ENCODE measurements around the gene SEC61A2. TPM values are rescaled to one million over a fixed set of nuclear protein-coding genes. Genes with fewer than 3 reads are reported as not detected.

The SEC61A2 gene
- total RNA-seq, 4 donors from 2014 or later, result 4.1 to 8.5 (median 7.4) TPM

DNA sequence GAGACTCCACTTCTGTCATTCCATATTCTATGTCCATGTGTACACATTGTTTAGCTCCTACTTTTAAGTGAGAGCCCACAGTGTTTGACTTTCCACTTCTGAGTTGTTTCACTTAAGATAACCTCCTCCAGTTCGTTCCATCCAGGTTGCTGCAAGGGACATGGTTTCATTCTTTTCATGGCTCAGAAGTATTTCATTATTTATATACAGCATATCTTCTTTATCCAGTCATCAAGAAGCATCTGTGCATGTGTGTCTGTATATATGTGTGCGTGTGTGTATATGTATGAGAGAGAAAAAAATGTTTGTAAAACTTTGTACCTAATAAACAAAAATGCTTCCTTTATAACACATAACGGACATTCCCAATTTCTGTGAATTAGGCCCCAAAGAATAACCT is 6.2 kb downstream of the SEC61A2 start:
- no peaks in the 10 kb centered on the region for H3K27me3 ChIP-seq
- intact Hi-C loops (cut with DNase I), result no loop called here
- peaks cover 0 to 8% (median 6%) of the 10 kb centered on the region in 4 donors for H3K4me1 ChIP-seq
- 90% methylated on average over 3 of the region's 3 CpGs for WGBS
- TF ChIP-seq EP300 (IDR thresholded peaks at IDR 0.05) (no peak), POLR2AphosphoS5 (IDR thresholded peaks at IDR 0.05) (no peak)
- TF ChIP-seq, protein P1, sequence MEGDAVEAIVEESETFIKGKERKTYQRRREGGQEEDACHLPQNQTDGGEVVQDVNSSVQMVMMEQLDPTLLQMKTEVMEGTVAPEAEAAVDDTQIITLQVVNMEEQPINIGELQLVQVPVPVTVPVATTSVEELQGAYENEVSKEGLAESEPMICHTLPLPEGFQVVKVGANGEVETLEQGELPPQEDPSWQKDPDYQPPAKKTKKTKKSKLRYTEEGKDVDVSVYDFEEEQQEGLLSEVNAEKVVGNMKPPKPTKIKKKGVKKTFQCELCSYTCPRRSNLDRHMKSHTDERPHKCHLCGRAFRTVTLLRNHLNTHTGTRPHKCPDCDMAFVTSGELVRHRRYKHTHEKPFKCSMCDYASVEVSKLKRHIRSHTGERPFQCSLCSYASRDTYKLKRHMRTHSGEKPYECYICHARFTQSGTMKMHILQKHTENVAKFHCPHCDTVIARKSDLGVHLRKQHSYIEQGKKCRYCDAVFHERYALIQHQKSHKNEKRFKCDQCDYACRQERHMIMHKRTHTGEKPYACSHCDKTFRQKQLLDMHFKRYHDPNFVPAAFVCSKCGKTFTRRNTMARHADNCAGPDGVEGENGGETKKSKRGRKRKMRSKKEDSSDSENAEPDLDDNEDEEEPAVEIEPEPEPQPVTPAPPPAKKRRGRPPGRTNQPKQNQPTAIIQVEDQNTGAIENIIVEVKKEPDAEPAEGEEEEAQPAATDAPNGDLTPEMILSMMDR (IDR thresholded peaks at IDR 0.05), result no peak
- H3K9me3 ChIP-seq, result no peaks in the 10 kb centered on the region
- H3K36me3 ChIP-seq, result peaks cover 8 to 74% (median 54%) of the 10 kb centered on the region in 4 donors
- no peak for DNase-seq (ENCODE audit: extremely low spot score)
- no peak overlapping the region for H3K4me3 ChIP-seq
- H3K27ac ChIP-seq (replicated peaks in 1 of 4), result no peak overlapping the region

DNA sequence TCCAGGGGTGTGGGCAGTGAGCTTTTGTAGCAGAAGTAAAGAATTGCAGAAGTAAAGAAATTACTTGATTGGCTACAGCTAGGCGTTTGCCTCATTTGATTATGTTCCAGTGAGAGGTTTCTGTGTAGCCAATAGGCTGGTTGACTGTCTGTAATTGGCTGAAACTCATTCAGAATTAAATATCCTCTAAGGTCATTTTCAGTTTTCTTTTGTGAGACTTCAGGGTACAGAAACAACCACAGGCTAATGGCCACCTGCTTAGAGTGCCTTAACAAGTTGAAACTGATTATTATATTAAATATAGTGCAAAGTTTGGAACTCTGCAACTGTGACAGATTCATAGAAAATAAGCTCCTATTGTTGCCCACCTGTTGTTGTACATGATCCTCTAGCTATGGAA is 10.6 kb downstream of the SEC61A2 start:
- 89% methylated on average over 1 of the region's 1 CpG for WGBS
- TF ChIP-seq POLR2A (IDR thresholded peaks at IDR 0.05; ENCODE audit: low read depth), result no peak
- TF ChIP-seq EP300 (IDR thresholded peaks at IDR 0.05), result no peak
- no peak for TF ChIP-seq POLR2AphosphoS5 (IDR thresholded peaks at IDR 0.05)
- TF ChIP-seq, protein P1 (IDR thresholded peaks at IDR 0.05), result no peak
- Histone ChIP-seq H3K4me1 (no peaks in the 10 kb centered on the region), H3K9me3 (no peaks in the 10 kb centered on the region), H3K36me3 (peaks cover 38 to 96% (median 74%) of the 10 kb centered on the region in 4 donors), H3K4me3 (no peak overlapping the region), H3K27me3 (no peaks in the 10 kb centered on the region), H3K27ac (replicated peaks in 1 of 4) (no peak overlapping the region)
- intact Hi-C loops (cut with DNase I), result no loop called here
- no peak for DNase-seq (ENCODE audit: extremely low spot score)

DNA sequence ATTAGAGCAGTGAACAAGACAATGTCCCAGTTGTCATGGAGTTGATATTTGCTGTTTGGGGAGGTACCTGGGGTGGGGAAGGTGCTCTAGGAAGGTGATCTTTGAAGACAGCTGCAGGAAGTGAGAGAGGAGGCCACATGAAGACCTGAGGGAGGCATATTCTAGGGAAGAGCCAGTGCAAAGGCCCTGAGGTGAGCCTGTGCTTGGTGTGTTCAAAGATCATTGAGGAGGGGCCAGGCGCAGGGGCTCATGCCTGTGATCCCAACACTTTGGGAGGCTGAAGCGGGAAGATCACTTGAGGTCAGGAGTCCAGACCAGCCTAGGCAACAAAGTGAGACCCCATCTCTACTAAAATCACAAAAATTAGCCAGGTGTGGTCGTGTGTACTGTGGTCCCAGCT is 15.1 kb downstream of the SEC61A2 start:
- no peaks in the 10 kb centered on the region for H3K27me3 ChIP-seq
- no peak for DNase-seq (ENCODE audit: extremely low spot score)
- no peaks in the 10 kb centered on the region for H3K9me3 ChIP-seq
- intact Hi-C loops (cut with DNase I), result no loop called here
- no peaks in the 10 kb centered on the region for H3K4me1 ChIP-seq
- WGBS, result 97% methylated on average over 3 of the region's 3 CpGs
- H3K36me3 ChIP-seq, result peaks cover 33 to 91% (median 67%) of the 10 kb centered on the region in 4 donors
- TF ChIP-seq POLR2AphosphoS5 (IDR thresholded peaks at IDR 0.05), result no peak
- no peak for TF ChIP-seq POLR2A (IDR thresholded peaks at IDR 0.05; ENCODE audit: low read depth)
- TF ChIP-seq, protein P1 (IDR thresholded peaks at IDR 0.05), result no peak
- no peak for TF ChIP-seq EP300 (IDR thresholded peaks at IDR 0.05)
- H3K27ac ChIP-seq (replicated peaks in 1 of 4), result no peak overlapping the region
- no peak overlapping the region for H3K4me3 ChIP-seq

DNA sequence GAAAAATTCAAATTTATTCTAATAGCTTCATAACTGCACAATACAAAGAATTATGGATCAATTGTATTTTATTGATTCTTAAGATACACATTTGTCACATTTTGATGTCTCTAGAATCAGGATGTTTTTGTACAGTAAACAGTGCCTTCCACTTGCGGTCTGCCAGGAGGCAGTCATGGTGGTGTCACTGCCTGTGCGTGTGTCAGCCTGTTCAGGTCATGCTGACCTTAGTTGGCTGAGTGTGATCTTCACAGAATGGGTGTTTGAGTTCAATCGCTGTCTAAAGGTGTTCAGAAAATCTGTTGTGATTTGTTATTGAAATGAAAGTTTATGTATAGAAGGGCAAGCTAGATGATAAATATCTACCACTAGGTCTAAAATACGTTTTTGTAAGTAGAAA is 20.7 kb downstream of the SEC61A2 start:
- Histone ChIP-seq H3K27ac (replicated peaks in 1 of 4) (no peak overlapping the region), H3K9me3 (no peaks in the 10 kb centered on the region), H3K4me1 (peaks cover 0 to 5% (median 0%) of the 10 kb centered on the region in 4 donors), H3K36me3 (peaks cover 4 to 73% (median 39%) of the 10 kb centered on the region in 4 donors), H3K4me3 (no peak overlapping the region), H3K27me3 (no peaks in the 10 kb centered on the region)
- TF ChIP-seq POLR2A (IDR thresholded peaks at IDR 0.05; ENCODE audit: low read depth) (no peak), POLR2AphosphoS5 (IDR thresholded peaks at IDR 0.05) (no peak), EP300 (IDR thresholded peaks at IDR 0.05) (no peak)
- TF ChIP-seq, protein P1 (IDR thresholded peaks at IDR 0.05), result no peak
- intact Hi-C loops (cut with DNase I), result no loop called here
- DNase-seq (ENCODE audit: extremely low spot score), result no peak
- WGBS, result 82% methylated on average over 4 of the region's 4 CpGs

DNA sequence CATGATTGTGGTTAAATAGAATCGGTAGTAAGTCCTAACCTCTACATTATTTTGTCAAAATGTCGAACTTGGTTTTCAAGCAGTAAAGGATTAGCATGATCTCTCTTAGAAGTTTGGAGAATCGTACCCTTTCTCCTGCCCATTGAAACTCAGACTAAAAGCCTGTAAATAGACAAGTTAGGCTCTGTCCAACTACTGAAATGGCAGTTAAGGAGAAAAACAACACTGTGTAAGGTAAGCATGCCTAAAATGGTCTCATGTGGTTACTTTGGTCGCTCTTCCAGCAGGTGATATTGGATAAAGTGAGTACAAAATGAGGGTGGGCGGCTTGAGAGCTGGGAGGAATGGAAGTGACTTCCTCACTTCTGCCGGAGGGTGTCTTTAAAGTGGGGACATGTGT is 25.0 kb downstream of the SEC61A2 start:
- Histone ChIP-seq H3K4me1 (peaks cover 0 to 5% (median 0%) of the 10 kb centered on the region in 4 donors), H3K27ac (replicated peaks in 1 of 4) (no peak overlapping the region), H3K9me3 (no peaks in the 10 kb centered on the region), H3K4me3 (no peak overlapping the region), H3K27me3 (no peaks in the 10 kb centered on the region), H3K36me3 (peaks cover 10 to 75% (median 36%) of the 10 kb centered on the region in 4 donors)
- intact Hi-C loops (cut with DNase I), result no loop called here
- DNase-seq (ENCODE audit: extremely low spot score), result no peak
- WGBS, result 93% methylated on average over 6 of the region's 6 CpGs
- TF ChIP-seq, protein P1 (IDR thresholded peaks at IDR 0.05), result no peak
- TF ChIP-seq POLR2AphosphoS5 (IDR thresholded peaks at IDR 0.05), result no peak
- no peak for TF ChIP-seq EP300 (IDR thresholded peaks at IDR 0.05)
- TF ChIP-seq POLR2A (IDR thresholded peaks at IDR 0.05; ENCODE audit: low read depth), result no peak

Measured in esophagus muscularis mucosa (tissue), 4 donors.